HEK293 (cell line): ENCODE data around the gene MLEC.

Source experiments
- BCL11B ChIP-seq: fragments of 450-650 bp; formaldehyde crosslinking; IDR thresholded peaks from 2 replicates; pipeline ENCODE4 v1.5.1; 2016; ENCODE audit warnings: low read depth, missing biosample characterization, missing genetic modification characterization
- KLF7 ChIP-seq: fragments of 450-650 bp; formaldehyde crosslinking; IDR thresholded peaks from 2 replicates; pipeline ENCODE4 v1.5.1; 2016; ENCODE audit warnings: missing biosample characterization, missing genetic modification characterization, borderline replicate concordance
- SCRT1 ChIP-seq: fragments of 450-650 bp; formaldehyde crosslinking; IDR thresholded peaks from 2 replicates; pipeline ENCODE4 v1.5.1; 2016; ENCODE audit warnings: missing biosample characterization, missing genetic modification characterization, borderline replicate concordance
- SETDB1 ChIP-seq: IDR thresholded peaks from one replicate; pipeline ENCODE4 v1.6.1; 2017; ENCODE audit warnings: mild to moderate bottlenecking, low read length, moderate library complexity, mixed read lengths; ENCODE audit not compliant: insufficient read length
- SP3 ChIP-seq: fragments of 450-650 bp; formaldehyde crosslinking; IDR thresholded peaks from 2 replicates; pipeline ENCODE4 v1.5.1; 2016; ENCODE audit warnings: missing biosample characterization, missing genetic modification characterization
- TRIM28 ChIP-seq: IDR thresholded peaks from 2 replicates; pipeline ENCODE4 v1.6.1; 2011; ENCODE audit warnings: low read length, control low read depth, borderline replicate concordance
- ZBTB17 ChIP-seq: fragments of 450-650 bp; formaldehyde crosslinking; IDR thresholded peaks from 2 replicates; pipeline ENCODE4 v1.5.1; 2016; ENCODE audit warnings: missing biosample characterization, missing genetic modification characterization
- ZFP69B ChIP-seq: fragments of 450-650 bp; formaldehyde crosslinking; IDR thresholded peaks from 2 replicates; pipeline ENCODE4 v1.5.1; 2016; ENCODE audit warnings: missing biosample characterization, missing genetic modification characterization
- ZNF221 ChIP-seq: fragments of 450-650 bp; formaldehyde crosslinking; IDR thresholded peaks from 2 replicates; pipeline ENCODE4 v1.5.1; 2017; ENCODE audit warnings: missing biosample characterization, missing genetic modification characterization, borderline replicate concordance
- ZNF239 ChIP-seq: fragments of 450-650 bp; formaldehyde crosslinking; IDR thresholded peaks from 2 replicates; pipeline ENCODE4 v1.5.1; 2016; ENCODE audit warnings: missing biosample characterization, missing genetic modification characterization
- ZNF366 ChIP-seq: fragments of 450-650 bp; formaldehyde crosslinking; conservative IDR thresholded peaks from 2 replicates; pipeline ENCODE4 v1.5.1; 2016; ENCODE audit warnings: missing biosample characterization, missing genetic modification characterization
- ZNF391 ChIP-seq: fragments of 450-650 bp; formaldehyde crosslinking; IDR thresholded peaks from 2 replicates; pipeline ENCODE4 v1.5.1; 2016; ENCODE audit warnings: low read depth, missing biosample characterization, missing genetic modification characterization, borderline replicate concordance
- ZNF394 ChIP-seq: fragments of 450-650 bp; formaldehyde crosslinking; IDR thresholded peaks from 2 replicates; pipeline ENCODE4 v1.5.1; 2016; ENCODE audit warnings: missing biosample characterization, missing genetic modification characterization, mild to moderate bottlenecking, moderate library complexity, borderline replicate concordance
- ZNF473 ChIP-seq: fragments of 450-650 bp; formaldehyde crosslinking; IDR thresholded peaks from 2 replicates; pipeline ENCODE4 v1.5.1; 2017; ENCODE audit warnings: missing biosample characterization, missing genetic modification characterization
- ZNF501 ChIP-seq: fragments of 450-650 bp; formaldehyde crosslinking; IDR thresholded peaks from 2 replicates; pipeline ENCODE4 v1.5.1; 2016; ENCODE audit warnings: missing biosample characterization, missing genetic modification characterization
- ZNF514 ChIP-seq: fragments of 450-650 bp; formaldehyde crosslinking; IDR thresholded peaks from 2 replicates; pipeline ENCODE4 v1.5.1; 2016; ENCODE audit warnings: missing biosample characterization, missing genetic modification characterization
- ZNF549 ChIP-seq: fragments of 450-650 bp; IDR thresholded peaks from 2 replicates; pipeline ENCODE4 v1.5.1; 2018; ENCODE audit warnings: missing biosample characterization, missing genetic modification characterization, mild to moderate bottlenecking, inconsistent platforms, moderate library complexity
- ZNF791 ChIP-seq: fragments of 450-650 bp; formaldehyde crosslinking; IDR thresholded peaks from 2 replicates; pipeline ENCODE4 v1.5.1; 2016; ENCODE audit warnings: missing biosample characterization, missing genetic modification characterization
- ZNF837 ChIP-seq: fragments of 450-650 bp; formaldehyde crosslinking; IDR thresholded peaks from 2 replicates; pipeline ENCODE4 v1.5.1; 2016; ENCODE audit warnings: missing biosample characterization, missing genetic modification characterization
- ZSCAN16 ChIP-seq: fragments of 450-650 bp; formaldehyde crosslinking; IDR thresholded peaks from 2 replicates; pipeline ENCODE4 v1.5.1; 2016; ENCODE audit warnings: missing biosample characterization, missing genetic modification characterization
- TF ChIP-seq, protein P1 (sequence below): fragments of 450-650 bp; formaldehyde crosslinking; IDR thresholded peaks from 2 replicates; pipeline ENCODE4 v1.5.1; 2016; ENCODE audit warnings: missing biosample characterization, missing genetic modification characterization, low read depth
- TF ChIP-seq, protein P2 (sequence below): fragments of 450-650 bp; formaldehyde crosslinking; IDR thresholded peaks from 2 replicates; pipeline ENCODE4 v1.5.1; 2016; ENCODE audit warnings: missing biosample characterization, missing genetic modification characterization
- TF ChIP-seq, protein P3 (sequence below): fragments of 450-650 bp; formaldehyde crosslinking; IDR thresholded peaks from 2 replicates; pipeline ENCODE4 v1.5.1; 2017; ENCODE audit warnings: missing biosample characterization, missing genetic modification characterization
- TF ChIP-seq, protein P4 (sequence below): fragments of 450-650 bp; formaldehyde crosslinking; IDR thresholded peaks from 2 replicates; pipeline ENCODE4 v1.5.1; 2017; ENCODE audit warnings: missing biosample characterization, missing genetic modification characterization
- TF ChIP-seq, protein P5 (sequence below): fragments of 450-650 bp; formaldehyde crosslinking; IDR thresholded peaks from 2 replicates; pipeline ENCODE4 v1.5.1; 2016; ENCODE audit warnings: missing biosample characterization, missing genetic modification characterization
- TF ChIP-seq, protein P6 (sequence below): fragments of 450-650 bp; formaldehyde crosslinking; IDR thresholded peaks from 2 replicates; pipeline ENCODE4 v1.5.1; 2016; ENCODE audit warnings: missing biosample characterization, missing genetic modification characterization, low read depth
- TF ChIP-seq, protein P7 (sequence below): fragments of 450-650 bp; formaldehyde crosslinking; IDR thresholded peaks from 2 replicates; pipeline ENCODE4 v1.5.1; 2016; ENCODE audit warnings: missing biosample characterization, missing genetic modification characterization

The MLEC gene

DNA sequence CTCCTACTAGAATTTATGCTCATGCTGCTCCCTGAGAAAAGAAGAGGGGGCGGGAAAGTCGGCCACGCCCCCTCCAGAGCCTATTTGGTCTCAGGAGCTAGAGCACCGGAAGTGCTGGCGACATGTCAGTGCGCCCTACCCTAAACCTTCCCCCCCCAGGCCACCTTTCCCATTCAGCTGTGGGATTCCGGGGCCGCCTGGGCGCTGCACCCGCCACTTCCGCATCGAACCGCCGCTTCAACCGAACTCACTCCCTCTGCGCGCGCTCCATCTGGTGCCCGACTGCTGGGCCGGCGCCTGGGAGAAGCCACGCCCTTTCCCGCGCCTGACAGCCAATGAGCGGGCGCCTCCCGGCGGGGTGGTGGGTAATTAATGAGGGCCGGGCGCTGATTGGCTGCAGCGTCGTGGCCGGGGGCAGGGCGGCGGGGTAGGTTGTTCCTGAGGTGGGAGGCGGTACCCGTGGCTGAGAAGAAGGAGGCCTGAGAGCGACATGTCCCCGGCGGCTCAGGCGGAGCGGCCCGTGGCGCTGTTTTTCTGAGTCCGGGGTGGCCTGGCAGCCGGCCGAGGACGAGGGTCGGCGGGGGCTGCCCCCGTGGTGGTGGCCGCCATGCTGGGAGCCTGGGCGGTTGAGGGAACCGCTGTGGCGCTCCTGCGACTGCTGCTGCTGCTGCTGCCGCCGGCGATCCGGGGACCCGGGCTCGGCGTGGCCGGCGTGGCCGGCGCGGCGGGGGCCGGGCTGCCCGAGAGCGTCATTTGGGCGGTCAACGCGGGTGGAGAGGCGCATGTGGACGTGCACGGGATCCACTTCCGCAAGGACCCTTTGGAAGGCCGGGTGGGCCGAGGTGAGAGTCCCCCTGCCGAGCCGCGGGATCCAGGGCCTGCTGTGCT lies at the start of gene MLEC (continued):
- 0 out of 2 replicates have a peak, but pooled peaks have one; percentile 25 for TF ChIP-seq ZNF366 (tag by site-specific recombination)
- peak; percentile 22; the same call in 1 of the 2 replicates for TF ChIP-seq ZNF239 (tag by site-specific recombination)
- TF ChIP-seq, protein P1, sequence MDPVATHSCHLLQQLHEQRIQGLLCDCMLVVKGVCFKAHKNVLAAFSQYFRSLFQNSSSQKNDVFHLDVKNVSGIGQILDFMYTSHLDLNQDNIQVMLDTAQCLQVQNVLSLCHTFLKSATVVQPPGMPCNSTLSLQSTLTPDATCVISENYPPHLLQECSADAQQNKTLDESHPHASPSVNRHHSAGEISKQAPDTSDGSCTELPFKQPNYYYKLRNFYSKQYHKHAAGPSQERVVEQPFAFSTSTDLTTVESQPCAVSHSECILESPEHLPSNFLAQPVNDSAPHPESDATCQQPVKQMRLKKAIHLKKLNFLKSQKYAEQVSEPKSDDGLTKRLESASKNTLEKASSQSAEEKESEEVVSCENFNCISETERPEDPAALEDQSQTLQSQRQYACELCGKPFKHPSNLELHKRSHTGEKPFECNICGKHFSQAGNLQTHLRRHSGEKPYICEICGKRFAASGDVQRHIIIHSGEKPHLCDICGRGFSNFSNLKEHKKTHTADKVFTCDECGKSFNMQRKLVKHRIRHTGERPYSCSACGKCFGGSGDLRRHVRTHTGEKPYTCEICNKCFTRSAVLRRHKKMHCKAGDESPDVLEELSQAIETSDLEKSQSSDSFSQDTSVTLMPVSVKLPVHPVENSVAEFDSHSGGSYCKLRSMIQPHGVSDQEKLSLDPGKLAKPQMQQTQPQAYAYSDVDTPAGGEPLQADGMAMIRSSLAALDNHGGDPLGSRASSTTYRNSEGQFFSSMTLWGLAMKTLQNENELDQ: no peak
- no peak for TF ChIP-seq ZNF473 (tag by site-specific recombination)
- TF ChIP-seq SETDB1: no peak
- TF ChIP-seq BCL11B: no peak
- no peak for TF ChIP-seq ZNF791 (tag by site-specific recombination)
- TF ChIP-seq ZSCAN16 (tag by site-specific recombination): no peak
- TF ChIP-seq ZNF394 (tag by site-specific recombination): peak; percentile 82; the same call in 1 of the 2 replicates
- TF ChIP-seq, protein P2, sequence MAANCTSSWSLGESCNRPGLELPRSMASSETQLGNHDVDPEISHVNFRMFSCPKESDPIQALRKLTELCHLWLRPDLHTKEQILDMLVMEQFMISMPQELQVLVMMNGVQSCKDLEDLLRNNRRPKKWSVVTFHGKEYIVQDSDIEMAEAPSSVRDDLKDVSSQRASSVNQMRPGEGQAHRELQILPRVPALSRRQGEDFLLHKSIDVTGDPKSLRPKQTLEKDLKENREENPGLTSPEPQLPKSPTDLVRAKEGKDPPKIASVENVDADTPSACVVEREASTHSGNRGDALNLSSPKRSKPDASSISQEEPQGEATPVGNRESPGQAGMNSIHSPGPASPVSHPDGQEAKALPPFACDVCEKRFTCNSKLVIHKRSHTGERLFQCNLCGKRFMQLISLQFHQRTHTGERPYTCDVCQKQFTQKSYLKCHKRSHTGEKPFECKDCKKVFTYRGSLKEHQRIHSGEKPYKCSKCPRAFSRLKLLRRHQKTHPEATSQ: peak; percentile 95
- no peak for TF ChIP-seq TRIM28
- TF ChIP-seq ZNF514 (tag by site-specific recombination): no peak
- TF ChIP-seq, protein P3, sequence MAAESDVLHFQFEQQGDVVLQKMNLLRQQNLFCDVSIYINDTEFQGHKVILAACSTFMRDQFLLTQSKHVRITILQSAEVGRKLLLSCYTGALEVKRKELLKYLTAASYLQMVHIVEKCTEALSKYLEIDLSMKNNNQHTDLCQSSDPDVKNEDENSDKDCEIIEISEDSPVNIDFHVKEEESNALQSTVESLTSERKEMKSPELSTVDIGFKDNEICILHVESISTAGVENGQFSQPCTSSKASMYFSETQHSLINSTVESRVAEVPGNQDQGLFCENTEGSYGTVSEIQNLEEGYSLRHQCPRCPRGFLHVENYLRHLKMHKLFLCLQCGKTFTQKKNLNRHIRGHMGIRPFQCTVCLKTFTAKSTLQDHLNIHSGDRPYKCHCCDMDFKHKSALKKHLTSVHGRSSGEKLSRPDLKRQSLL (tag by site-specific recombination): peak; percentile 95
- TF ChIP-seq, protein P4, sequence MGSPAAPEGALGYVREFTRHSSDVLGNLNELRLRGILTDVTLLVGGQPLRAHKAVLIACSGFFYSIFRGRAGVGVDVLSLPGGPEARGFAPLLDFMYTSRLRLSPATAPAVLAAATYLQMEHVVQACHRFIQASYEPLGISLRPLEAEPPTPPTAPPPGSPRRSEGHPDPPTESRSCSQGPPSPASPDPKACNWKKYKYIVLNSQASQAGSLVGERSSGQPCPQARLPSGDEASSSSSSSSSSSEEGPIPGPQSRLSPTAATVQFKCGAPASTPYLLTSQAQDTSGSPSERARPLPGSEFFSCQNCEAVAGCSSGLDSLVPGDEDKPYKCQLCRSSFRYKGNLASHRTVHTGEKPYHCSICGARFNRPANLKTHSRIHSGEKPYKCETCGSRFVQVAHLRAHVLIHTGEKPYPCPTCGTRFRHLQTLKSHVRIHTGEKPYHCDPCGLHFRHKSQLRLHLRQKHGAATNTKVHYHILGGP (tag by site-specific recombination): no peak
- 0 out of 2 replicates have a peak, but pooled peaks have one; percentile 26 for TF ChIP-seq ZNF837 (tag by site-specific recombination)
- no peak for TF ChIP-seq ZNF549 (tag by site-specific recombination)
- TF ChIP-seq, protein P5, sequence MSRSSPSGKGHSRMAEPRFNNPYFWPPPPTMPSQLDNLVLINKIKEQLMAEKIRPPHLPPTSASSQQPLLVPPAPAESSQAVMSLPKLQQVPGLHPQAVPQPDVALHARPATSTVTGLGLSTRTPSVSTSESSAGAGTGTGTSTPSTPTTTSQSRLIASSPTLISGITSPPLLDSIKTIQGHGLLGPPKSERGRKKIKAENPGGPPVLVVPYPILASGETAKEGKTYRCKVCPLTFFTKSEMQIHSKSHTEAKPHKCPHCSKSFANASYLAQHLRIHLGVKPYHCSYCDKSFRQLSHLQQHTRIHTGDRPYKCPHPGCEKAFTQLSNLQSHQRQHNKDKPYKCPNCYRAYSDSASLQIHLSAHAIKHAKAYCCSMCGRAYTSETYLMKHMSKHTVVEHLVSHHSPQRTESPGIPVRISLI: no peak
- peak; percentile 90 for TF ChIP-seq SP3 (tag by site-specific recombination)
- peak; percentile 21; the same call in 1 of the 2 replicates for TF ChIP-seq ZNF221 (tag by site-specific recombination)
- TF ChIP-seq SCRT1 (tag by site-specific recombination): no peak
- peak; percentile 95 for TF ChIP-seq ZNF501 (tag by site-specific recombination)
- TF ChIP-seq ZBTB17 (tag by site-specific recombination): peak; percentile 96
- TF ChIP-seq ZNF391: peak; percentile 94; the same call in 1 of the 2 replicates
- TF ChIP-seq, protein P6, sequence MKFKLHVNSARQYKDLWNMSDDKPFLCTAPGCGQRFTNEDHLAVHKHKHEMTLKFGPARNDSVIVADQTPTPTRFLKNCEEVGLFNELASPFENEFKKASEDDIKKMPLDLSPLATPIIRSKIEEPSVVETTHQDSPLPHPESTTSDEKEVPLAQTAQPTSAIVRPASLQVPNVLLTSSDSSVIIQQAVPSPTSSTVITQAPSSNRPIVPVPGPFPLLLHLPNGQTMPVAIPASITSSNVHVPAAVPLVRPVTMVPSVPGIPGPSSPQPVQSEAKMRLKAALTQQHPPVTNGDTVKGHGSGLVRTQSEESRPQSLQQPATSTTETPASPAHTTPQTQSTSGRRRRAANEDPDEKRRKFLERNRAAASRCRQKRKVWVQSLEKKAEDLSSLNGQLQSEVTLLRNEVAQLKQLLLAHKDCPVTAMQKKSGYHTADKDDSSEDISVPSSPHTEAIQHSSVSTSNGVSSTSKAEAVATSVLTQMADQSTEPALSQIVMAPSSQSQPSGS (tag by site-specific recombination): no peak
- TF ChIP-seq, protein P7, sequence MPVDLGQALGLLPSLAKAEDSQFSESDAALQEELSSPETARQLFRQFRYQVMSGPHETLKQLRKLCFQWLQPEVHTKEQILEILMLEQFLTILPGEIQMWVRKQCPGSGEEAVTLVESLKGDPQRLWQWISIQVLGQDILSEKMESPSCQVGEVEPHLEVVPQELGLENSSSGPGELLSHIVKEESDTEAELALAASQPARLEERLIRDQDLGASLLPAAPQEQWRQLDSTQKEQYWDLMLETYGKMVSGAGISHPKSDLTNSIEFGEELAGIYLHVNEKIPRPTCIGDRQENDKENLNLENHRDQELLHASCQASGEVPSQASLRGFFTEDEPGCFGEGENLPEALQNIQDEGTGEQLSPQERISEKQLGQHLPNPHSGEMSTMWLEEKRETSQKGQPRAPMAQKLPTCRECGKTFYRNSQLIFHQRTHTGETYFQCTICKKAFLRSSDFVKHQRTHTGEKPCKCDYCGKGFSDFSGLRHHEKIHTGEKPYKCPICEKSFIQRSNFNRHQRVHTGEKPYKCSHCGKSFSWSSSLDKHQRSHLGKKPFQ (tag by site-specific recombination): 0 out of 2 replicates have a peak, but pooled peaks have one; percentile 40
- TF ChIP-seq KLF7 (tag by site-specific recombination): peak; percentile 86
- TF ChIP-seq ZFP69B: peak; percentile 81
